Left ventricle myocardium inferior (tissue), 1 donor: ENCODE results near the gene ARHGEF39. TPM values are rescaled to one million over a fixed set of nuclear protein-coding genes. Genes with fewer than 3 reads are reported as not detected.
"Not testable (repeated sequence)": the region's sequence is repeated elsewhere in the genome, so short reads cannot be mapped to it uniquely, and the experiment has no call there.

Experiments
- DNase-seq: peaks from one replicate; pipeline ENCODE4 v3.0.0-alpha.2; 2020
- H3K27ac ChIP-seq: fragments of 200-600 bp; replicated peaks from 2 replicates; pipeline ENCODE4 v1.8.0; 2021
- H3K27me3 ChIP-seq: fragments of 200-600 bp; 2 replicates; pipeline ENCODE4 v1.8.0; 2021; ENCODE audit warnings: low read depth
- H3K36me3 ChIP-seq: fragments of 200-600 bp; 2 replicates; pipeline ENCODE4 v1.8.0; 2021
- H3K4me1 ChIP-seq: fragments of 200-600 bp; 2 replicates; pipeline ENCODE4 v1.8.0; 2021
- H3K4me3 ChIP-seq: fragments of 200-600 bp; 2 replicates; pipeline ENCODE4 v1.8.0; 2021; ENCODE audit warnings: mild to moderate bottlenecking, moderate library complexity
- H3K9me3 ChIP-seq: fragments of 200-600 bp; replicated peaks from 2 replicates; pipeline ENCODE4 v1.8.0; 2021
- intact Hi-C: fragments of 100-400 bp; cut with micrococcal nuclease; formaldehyde crosslinking; loops from one replicate; pipeline ENCODE4 v1.11.0; 2022
- total RNA-seq: library from RNA; stranded (reverse); fragmentation: NEBNext Ultra II Directional; extraction: Animal tissue kit (Norgen Biotek cat#: 25700); gene quantifications from one replicate; pipeline ENCODE4 v1.2.1, GENCODE V29; 2021
- TF ChIP-seq, protein P1 (sequence below): fragments of 200-600 bp; IDR thresholded peaks from 2 replicates; pipeline ENCODE4 v1.8.0; 2021; ENCODE audit warnings: antibody characterized with exemption, mild to moderate bottlenecking, borderline replicate concordance
- donor health status: DM: no; HTN: yes; CAD: no; lungs with severe emphysema.

ARHGEF39 gene
- total RNA-seq, 1 donor from 2014 or later = 0.27 TPM

DNA sequence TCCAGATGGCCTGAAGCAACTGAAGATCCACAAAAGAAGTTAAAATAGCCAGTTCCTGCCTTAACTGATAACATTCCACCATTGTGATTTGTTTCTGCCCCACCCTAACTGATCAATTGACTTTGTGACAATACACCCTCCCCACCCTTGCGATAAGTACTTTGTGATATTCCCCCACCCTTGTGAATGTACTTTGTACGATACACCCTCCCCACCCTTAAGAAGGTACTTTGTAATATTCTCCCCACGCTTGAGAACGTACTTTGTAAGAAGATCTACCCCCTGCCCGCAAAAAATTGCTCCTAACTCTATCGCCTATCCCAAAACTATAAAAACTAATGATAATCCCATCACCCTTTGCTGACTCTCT, 28.1 kb downstream of the ARHGEF39 start:
- H3K4me3 ChIP-seq, H3K4me1 ChIP-seq, H3K27me3 ChIP-seq, H3K9me3 ChIP-seq, H3K36me3 ChIP-seq, intact Hi-C loops, DNase-seq: not testable (repeated sequence)
- peak overlapping the region; percentile 30 for H3K27ac ChIP-seq

DNA sequence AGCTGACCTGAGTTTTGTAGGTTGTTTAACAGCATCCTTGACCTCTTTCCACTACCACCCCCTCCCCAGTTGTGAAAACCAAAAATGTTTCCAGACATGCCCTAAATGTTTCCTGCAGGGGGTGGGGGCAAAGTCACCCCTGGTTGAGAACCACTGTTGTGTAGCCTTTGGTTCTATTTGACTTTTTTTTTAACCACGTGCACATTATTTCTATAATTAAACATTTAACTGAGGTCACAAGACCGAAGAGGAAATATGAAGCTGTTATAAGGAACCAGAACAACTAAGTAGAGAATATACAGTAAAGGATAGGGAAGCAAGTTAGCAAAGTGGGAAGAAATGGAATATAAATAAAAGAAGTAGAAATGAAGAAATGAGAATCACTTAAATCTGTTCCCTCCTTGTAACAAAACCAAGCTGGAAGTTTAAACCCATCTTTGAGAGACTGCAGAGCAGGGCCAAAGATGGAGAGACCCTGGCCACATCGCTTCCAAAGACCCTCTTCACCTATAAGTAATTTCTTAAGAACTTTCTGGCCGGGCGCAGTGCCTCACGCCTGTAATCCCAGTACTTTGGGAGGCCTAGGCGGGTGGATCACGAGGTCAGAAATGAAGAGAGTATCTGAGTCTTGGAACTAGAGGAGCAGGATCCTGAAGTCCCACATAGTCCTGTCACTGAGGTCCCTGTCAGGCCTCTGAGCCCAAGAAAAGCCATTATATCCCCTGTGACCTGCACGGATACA, 28.7 kb downstream of the ARHGEF39 start:
- H3K4me1 ChIP-seq = peaks cover 4% of the 10 kb centered on the region
- no peaks in the 10 kb centered on the region for H3K9me3 ChIP-seq
- DNase-seq = no peak
- no peak overlapping the region for H3K4me3 ChIP-seq
- no peaks in the 10 kb centered on the region for H3K36me3 ChIP-seq
- intact Hi-C loops = no loop called here
- peak overlapping the region; percentile 30 for H3K27ac ChIP-seq
- TF ChIP-seq, protein P1, sequence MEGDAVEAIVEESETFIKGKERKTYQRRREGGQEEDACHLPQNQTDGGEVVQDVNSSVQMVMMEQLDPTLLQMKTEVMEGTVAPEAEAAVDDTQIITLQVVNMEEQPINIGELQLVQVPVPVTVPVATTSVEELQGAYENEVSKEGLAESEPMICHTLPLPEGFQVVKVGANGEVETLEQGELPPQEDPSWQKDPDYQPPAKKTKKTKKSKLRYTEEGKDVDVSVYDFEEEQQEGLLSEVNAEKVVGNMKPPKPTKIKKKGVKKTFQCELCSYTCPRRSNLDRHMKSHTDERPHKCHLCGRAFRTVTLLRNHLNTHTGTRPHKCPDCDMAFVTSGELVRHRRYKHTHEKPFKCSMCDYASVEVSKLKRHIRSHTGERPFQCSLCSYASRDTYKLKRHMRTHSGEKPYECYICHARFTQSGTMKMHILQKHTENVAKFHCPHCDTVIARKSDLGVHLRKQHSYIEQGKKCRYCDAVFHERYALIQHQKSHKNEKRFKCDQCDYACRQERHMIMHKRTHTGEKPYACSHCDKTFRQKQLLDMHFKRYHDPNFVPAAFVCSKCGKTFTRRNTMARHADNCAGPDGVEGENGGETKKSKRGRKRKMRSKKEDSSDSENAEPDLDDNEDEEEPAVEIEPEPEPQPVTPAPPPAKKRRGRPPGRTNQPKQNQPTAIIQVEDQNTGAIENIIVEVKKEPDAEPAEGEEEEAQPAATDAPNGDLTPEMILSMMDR = no peak
- H3K27me3 ChIP-seq = no peaks in the 10 kb centered on the region

DNA sequence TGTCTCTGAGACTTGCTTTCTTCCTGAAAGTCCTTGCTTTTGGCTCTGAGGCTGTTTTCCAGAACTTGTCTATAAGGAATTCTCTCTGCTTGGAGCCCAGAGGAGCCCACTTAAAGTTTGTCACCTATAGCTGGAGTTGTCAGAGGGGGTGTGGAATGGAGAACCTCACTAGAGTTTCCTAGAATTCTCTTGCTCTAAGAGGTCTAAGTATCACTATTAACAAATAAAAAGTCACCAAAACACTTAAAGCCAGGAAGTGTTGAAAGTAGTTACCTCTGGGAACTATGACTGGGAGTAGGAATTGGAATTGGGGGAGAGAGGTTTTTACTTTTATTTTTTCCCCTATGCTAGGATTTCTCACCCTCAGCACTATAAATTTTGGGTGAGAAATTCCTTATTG, 29.3 kb downstream of the ARHGEF39 start:
- Histone ChIP-seq H3K36me3 (no peaks in the 10 kb centered on the region), H3K4me1 (peaks cover 4% of the 10 kb centered on the region), H3K4me3 (no peak overlapping the region), H3K27me3 (no peaks in the 10 kb centered on the region), H3K27ac (no peak overlapping the region), H3K9me3 (no peaks in the 10 kb centered on the region)
- no peak for DNase-seq
- TF ChIP-seq, protein P1 = no peak
- intact Hi-C loops = no loop called here

DNA sequence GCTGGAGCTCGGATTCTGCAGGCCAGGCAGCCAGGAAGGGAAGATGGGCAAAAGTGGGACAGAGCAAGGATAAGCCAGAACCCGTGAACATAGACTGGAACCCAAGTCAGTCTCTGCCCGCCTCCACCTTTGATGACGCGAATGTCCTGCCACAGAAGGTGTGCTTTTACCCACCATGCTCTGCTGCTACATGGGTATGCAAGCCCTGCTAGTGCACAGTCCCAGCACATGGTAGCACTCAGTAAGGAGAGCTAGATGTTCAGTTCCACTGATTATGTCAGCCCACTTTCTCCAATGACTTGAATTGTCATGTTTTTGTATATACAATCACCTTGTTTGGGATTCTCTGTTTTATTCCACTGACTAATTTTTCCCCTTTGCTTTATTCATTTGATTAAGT, 35.4 kb downstream of the ARHGEF39 start:
- TF ChIP-seq, protein P1 = no peak
- no peaks in the 10 kb centered on the region for H3K4me1 ChIP-seq
- no peaks in the 10 kb centered on the region for H3K27me3 ChIP-seq
- no peaks in the 10 kb centered on the region for H3K36me3 ChIP-seq
- H3K27ac ChIP-seq = no peak overlapping the region
- no peaks in the 10 kb centered on the region for H3K9me3 ChIP-seq
- DNase-seq = no peak
- H3K4me3 ChIP-seq = no peak overlapping the region
- intact Hi-C loops = no loop called here

DNA sequence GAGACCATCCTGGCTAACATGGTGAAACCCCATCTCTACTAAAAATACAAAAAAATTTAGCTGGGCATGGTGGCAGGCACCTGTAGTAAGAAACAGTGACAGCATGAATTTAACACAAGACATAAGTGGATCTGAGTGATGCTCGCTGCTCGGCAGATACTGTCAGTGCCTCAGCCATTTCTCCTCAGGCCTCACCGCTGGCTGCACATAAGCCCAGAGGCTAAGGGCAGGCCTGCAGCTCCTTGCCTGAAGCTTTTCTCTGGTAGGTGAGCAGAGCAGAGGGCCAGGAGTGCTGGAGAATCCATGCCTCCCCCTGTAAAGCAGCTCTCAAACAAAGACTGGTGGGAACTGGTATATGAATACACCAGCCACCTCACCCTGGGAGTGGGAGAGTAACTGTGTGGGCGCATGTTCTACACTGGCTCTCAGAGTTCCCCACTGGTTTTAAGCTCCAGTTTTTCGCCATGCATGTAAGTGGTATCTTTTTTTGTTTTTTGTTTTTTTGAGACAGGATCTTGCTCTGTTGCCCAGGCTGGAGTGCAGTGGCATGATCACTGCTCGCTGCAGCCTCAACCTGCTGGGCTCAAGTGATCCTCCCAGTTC, 36.5 kb downstream of the ARHGEF39 start:
- no peak for DNase-seq
- TF ChIP-seq, protein P1 = no peak
- Histone ChIP-seq H3K4me1 (no peaks in the 10 kb centered on the region), H3K27ac (no peak overlapping the region), H3K36me3 (no peaks in the 10 kb centered on the region), H3K4me3 (no peak overlapping the region), H3K9me3 (no peaks in the 10 kb centered on the region), H3K27me3 (no peaks in the 10 kb centered on the region)
- intact Hi-C loops = no loop called here

DNA sequence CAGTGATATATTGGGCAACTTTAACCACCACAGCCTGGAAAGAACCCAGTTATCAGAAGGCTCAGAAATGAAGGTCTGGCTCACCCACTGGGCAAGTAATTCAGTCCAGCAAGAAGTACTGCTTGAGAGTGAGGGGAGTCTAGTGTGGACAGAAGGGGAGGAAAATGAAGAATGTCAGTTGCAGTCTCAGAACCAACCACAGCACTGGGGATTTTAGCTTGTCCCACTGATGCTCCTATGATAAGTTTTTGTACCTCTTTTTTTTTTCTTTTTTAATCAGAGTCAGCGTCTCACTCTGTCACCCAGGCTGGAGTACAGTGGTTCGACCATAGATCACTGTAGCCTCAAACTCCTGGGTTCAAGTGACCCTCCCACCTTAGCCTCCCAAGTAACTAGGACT, 37.4 kb downstream of the ARHGEF39 start:
- no peaks in the 10 kb centered on the region for H3K36me3 ChIP-seq
- intact Hi-C loops = no loop called here
- DNase-seq = no peak

More for the DNA sequence above, 37.4 kb downstream of the ARHGEF39 start:
- TF ChIP-seq, protein P1 = no peak
- Histone ChIP-seq H3K9me3 (no peaks in the 10 kb centered on the region), H3K27ac (no peak overlapping the region), H3K27me3 (no peaks in the 10 kb centered on the region), H3K4me3 (no peak overlapping the region), H3K4me1 (no peaks in the 10 kb centered on the region)
